Activated CD8-positive, alpha-beta T cell treated with anti-CD3 and anti-CD28 coated beads for 36 hours (primary cell): ENCODE results near the gene RIMKLB. TPM values are rescaled to one million over a fixed set of nuclear protein-coding genes. Genes with fewer than 3 reads are reported as not detected.

ENCODE experiments used
- ATAC-seq: fragments of 200-7000 bp; cut with Tn5 transposase; one replicate; pipeline ENCODE4 v1.10.0; 2021; ENCODE audit warnings: mild to moderate bottlenecking, moderate library complexity
- CTCF ChIA-PET: fragments of 350-600 bp; sonication (Branson Sonifier 250); formaldehyde crosslinking; loops from one replicate; lab custom pipeline; 2021; ENCODE audit warnings: antibody characterized with exemption; lab: Charles Lee
- POLR2A ChIA-PET: fragments of 350-600 bp; sonication (Branson Sonifier 250); formaldehyde crosslinking; loops from one replicate; lab custom pipeline; 2021; ENCODE audit warnings: antibody characterized with exemption; lab: Charles Lee
- DNase-seq: peaks from one replicate; pipeline ENCODE4 v3.0.0-alpha.2; 2020
- H3K27ac Mint-ChIP-seq: one replicate; pipeline ENCODE4 v1.8.0; 2021; ENCODE audit warnings: mild to moderate bottlenecking, mixed read lengths
- H3K27me3 Mint-ChIP-seq: one replicate; pipeline ENCODE4 v1.8.0; 2021; ENCODE audit warnings: mixed read lengths
- H3K36me3 Mint-ChIP-seq: one replicate; pipeline ENCODE4 v1.8.0; 2021; ENCODE audit warnings: low read depth, mixed read lengths
- H3K4me1 Mint-ChIP-seq: one replicate; pipeline ENCODE4 v1.8.0; 2021; ENCODE audit warnings: low read depth, mixed read lengths
- H3K4me3 Mint-ChIP-seq: one replicate; pipeline ENCODE4 v1.8.0; 2021; ENCODE audit warnings: mild to moderate bottlenecking, moderate library complexity, mixed read lengths
- H3K9me3 Mint-ChIP-seq: one replicate; pipeline ENCODE4 v1.8.0; 2021; ENCODE audit warnings: mixed read lengths
- intact Hi-C: fragments of 100-400 bp; cut with micrococcal nuclease; formaldehyde crosslinking; loops from one replicate; pipeline ENCODE4 v1.10.0; 2022
- total RNA-seq, 2 experiments: library from RNA; stranded (reverse); gene quantifications; one replicate each; pipeline ENCODE4 v1.2.3, GENCODE V29; 2021
- TF ChIP-seq, protein P1 (sequence below): fragments of 200-600 bp; IDR thresholded peaks from one replicate; pipeline ENCODE4 v1.8.0; 2022; ENCODE audit warnings: antibody characterized with exemption, mild to moderate bottlenecking

The RIMKLB gene
- total RNA-seq, 2 experiments from 2014 or later: 7.7 to 8.6 TPM

GRCh38 chr12:8685051-8685450 is 12.7 kb upstream of the RIMKLB start:
- Mint-ChIP-seq H3K36me3 (no peaks in the 10 kb centered on the region), H3K27me3 (no peaks in the 10 kb centered on the region), H3K27ac (no peak overlapping the region), H3K9me3 (no peaks in the 10 kb centered on the region), H3K4me1 (no peaks in the 10 kb centered on the region), H3K4me3 (no peak overlapping the region)
- intact Hi-C loops: no loop called here
- CTCF ChIA-PET: interaction anchor here (0.7 to 2.7 kb wide), 7 partner anchors 16 to 364 kb away, joined by 3 to 15 read pairs (median 7); no protein-coding TSS in a partner anchor
- no peak for ATAC-seq
- TF ChIP-seq, protein P1, sequence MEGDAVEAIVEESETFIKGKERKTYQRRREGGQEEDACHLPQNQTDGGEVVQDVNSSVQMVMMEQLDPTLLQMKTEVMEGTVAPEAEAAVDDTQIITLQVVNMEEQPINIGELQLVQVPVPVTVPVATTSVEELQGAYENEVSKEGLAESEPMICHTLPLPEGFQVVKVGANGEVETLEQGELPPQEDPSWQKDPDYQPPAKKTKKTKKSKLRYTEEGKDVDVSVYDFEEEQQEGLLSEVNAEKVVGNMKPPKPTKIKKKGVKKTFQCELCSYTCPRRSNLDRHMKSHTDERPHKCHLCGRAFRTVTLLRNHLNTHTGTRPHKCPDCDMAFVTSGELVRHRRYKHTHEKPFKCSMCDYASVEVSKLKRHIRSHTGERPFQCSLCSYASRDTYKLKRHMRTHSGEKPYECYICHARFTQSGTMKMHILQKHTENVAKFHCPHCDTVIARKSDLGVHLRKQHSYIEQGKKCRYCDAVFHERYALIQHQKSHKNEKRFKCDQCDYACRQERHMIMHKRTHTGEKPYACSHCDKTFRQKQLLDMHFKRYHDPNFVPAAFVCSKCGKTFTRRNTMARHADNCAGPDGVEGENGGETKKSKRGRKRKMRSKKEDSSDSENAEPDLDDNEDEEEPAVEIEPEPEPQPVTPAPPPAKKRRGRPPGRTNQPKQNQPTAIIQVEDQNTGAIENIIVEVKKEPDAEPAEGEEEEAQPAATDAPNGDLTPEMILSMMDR: no peak
- POLR2A ChIA-PET: interaction anchor here (0.6 kb wide), 1 partner anchor 587 kb away, joined by 3 read pairs; no protein-coding TSS in a partner anchor
- DNase-seq: no peak

DNA sequence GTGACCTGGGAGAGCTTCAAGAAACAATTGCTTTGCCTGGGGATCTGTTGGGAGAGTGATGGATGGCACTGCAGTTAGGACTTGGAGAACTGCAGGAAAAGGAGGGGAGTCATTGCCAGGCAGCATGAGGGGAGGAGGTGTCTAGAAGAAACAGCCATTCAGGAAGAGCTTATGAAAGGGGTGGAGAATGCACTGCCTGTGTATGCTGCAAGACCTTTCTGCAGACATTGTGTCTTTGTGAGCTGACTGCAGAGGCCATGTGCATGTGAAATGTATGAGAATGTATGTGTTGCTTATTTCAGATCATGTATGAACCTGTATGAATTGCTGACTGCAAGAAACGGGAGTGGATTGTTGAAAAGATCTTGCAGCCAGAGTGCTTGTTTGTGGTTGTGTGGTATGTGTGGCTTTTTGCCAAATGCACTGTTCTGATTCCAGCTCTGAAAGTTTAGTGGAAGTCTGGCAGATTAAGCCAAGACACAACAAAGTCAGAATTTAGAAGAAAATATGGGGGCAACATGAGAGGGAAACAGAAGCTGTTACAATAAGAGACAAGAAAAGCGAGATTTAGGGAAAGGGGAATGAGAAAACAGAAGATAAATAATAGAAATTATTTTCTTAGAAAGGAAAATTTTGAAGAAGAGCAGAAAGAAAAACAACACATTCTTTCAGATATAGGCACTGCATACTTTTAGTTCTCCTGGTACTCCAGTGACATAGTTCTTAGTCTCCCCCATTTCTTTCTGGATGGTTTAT is 9.8 kb upstream of the RIMKLB start:
- no peaks in the 10 kb centered on the region for H3K36me3 Mint-ChIP-seq
- ChIA-PET CTCF (interaction anchor here (0.7 to 2.3 kb wide), 3 partner anchors 172 to 362 kb away, joined by 3 to 8 read pairs (median 3); no protein-coding TSS in a partner anchor), POLR2A (no interaction called here)
- H3K9me3 Mint-ChIP-seq: no peaks in the 10 kb centered on the region
- peaks cover 8% of the 10 kb centered on the region for H3K4me1 Mint-ChIP-seq
- no peak for DNase-seq
- no peak overlapping the region for H3K27ac Mint-ChIP-seq
- H3K27me3 Mint-ChIP-seq: no peaks in the 10 kb centered on the region
- H3K4me3 Mint-ChIP-seq: no peak overlapping the region
- ATAC-seq: no peak
- TF ChIP-seq, protein P1: no peak
- intact Hi-C loops: no loop called here

GRCh38 chr12:8689681-8690080 is 8.1 kb upstream of the RIMKLB start:
- H3K27ac Mint-ChIP-seq: no peak overlapping the region
- DNase-seq (no peak), ATAC-seq (no peak)
- no peaks in the 10 kb centered on the region for H3K27me3 Mint-ChIP-seq
- peaks cover 11% of the 10 kb centered on the region for H3K4me1 Mint-ChIP-seq
- TF ChIP-seq, protein P1: no peak
- no peaks in the 10 kb centered on the region for H3K9me3 Mint-ChIP-seq
- H3K4me3 Mint-ChIP-seq: no peak overlapping the region
- ChIA-PET POLR2A (no interaction called here), CTCF (no interaction called here)
- H3K36me3 Mint-ChIP-seq: no peaks in the 10 kb centered on the region
- intact Hi-C loops: no loop called here

DNA sequence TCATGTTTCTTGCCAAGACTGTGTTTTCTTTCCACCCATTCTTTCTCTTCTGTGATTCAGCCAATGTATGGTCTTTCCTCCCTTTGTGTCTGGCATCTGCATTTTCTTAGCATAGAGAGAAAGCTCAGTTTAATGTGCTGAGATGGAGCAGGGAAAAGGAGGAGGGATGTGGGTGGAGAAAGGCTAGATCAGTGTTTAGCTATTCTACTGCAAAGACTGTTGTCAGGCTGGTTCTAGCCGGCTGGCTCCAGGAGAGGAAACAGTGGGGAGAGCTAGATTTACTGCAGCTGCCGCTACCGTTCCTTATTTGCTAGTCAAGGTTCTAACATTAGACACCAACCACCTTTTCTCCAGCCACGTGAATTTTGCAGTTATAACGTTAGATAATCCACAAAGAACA is 5.2 kb upstream of the RIMKLB start:
- peaks cover 2% of the 10 kb centered on the region for H3K27me3 Mint-ChIP-seq
- H3K9me3 Mint-ChIP-seq: no peaks in the 10 kb centered on the region
- H3K4me1 Mint-ChIP-seq: peaks cover 15% of the 10 kb centered on the region
- DNase-seq (peak; percentile 10), ATAC-seq (no peak)
- TF ChIP-seq, protein P1: no peak
- no peaks in the 10 kb centered on the region for H3K36me3 Mint-ChIP-seq
- H3K27ac Mint-ChIP-seq: no peak overlapping the region
- H3K4me3 Mint-ChIP-seq: no peak overlapping the region
- ChIA-PET CTCF (interaction anchor here (1.1 to 1.8 kb wide), 3 partner anchors 197 to 357 kb away, joined by 3 to 7 read pairs (median 5); no protein-coding TSS in a partner anchor), POLR2A (no interaction called here)
- intact Hi-C loops: no loop called here

DNA sequence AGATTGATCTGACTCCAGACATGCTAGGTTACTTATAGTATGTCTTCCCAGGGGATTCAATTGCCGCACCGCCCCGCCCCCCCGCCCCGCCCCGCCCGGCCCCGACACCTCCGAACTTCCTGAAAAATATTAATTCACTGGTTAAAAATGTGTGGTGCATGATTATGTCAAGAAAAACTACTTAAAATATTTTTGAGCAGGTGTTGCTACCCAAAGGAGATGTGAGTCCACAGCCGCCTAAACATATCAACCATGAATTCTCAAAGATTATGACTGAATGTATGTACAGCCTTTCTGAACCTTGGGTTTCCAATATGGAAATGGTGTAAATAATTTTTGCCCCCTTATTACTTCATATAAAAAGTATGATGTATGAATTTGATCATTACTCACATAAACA is 2.7 kb upstream of the RIMKLB start:
- Mint-ChIP-seq H3K9me3 (no peaks in the 10 kb centered on the region), H3K27ac (no peak overlapping the region), H3K27me3 (peaks cover 2% of the 10 kb centered on the region), H3K4me1 (peaks cover 26% of the 10 kb centered on the region), H3K4me3 (no peak overlapping the region), H3K36me3 (no peaks in the 10 kb centered on the region)
- CTCF ChIA-PET: interaction anchor here (0.9 kb wide), 1 partner anchor 37 kb away, joined by 3 read pairs; no protein-coding TSS in a partner anchor
- TF ChIP-seq, protein P1: no peak
- DNase-seq (no peak), ATAC-seq (no peak)
- intact Hi-C loops: no loop called here
- POLR2A ChIA-PET: no interaction called here
